GM21367 (cell line): Measurements from ENCODE around the gene GRPEL2.

Source experiments
- ATAC-seq: cut with Tn5 transposase; IDR thresholded peaks from one replicate; pipeline ENCODE4 v1.9.1; 2021; ENCODE audit not compliant: unreplicated experiment

GRPEL2 gene

GRCh38 chr5:149355688-149356087 is 10.4 kb downstream of the GRPEL2 start:
- no peak for ATAC-seq

DNA sequence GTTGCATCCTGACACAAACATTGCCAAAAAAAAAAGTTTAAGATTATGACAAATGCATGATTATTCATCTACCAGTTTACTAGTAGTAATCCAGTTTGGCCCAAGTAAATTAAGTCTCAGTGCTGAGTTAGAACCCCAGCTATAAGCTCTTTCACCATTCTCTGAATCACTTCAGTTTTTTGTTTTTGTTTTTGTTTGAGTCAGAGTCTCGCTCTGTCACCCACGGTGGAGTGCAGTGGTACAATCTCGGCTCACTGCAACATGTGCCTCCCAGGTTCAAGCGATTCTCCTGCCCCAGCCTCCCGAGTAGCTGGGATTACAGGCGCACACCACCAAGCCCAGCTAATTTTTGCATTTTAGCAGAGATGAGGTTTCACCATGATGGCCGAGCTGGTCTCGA is 11.1 kb downstream of the GRPEL2 start:
- no peak for ATAC-seq

DNA sequence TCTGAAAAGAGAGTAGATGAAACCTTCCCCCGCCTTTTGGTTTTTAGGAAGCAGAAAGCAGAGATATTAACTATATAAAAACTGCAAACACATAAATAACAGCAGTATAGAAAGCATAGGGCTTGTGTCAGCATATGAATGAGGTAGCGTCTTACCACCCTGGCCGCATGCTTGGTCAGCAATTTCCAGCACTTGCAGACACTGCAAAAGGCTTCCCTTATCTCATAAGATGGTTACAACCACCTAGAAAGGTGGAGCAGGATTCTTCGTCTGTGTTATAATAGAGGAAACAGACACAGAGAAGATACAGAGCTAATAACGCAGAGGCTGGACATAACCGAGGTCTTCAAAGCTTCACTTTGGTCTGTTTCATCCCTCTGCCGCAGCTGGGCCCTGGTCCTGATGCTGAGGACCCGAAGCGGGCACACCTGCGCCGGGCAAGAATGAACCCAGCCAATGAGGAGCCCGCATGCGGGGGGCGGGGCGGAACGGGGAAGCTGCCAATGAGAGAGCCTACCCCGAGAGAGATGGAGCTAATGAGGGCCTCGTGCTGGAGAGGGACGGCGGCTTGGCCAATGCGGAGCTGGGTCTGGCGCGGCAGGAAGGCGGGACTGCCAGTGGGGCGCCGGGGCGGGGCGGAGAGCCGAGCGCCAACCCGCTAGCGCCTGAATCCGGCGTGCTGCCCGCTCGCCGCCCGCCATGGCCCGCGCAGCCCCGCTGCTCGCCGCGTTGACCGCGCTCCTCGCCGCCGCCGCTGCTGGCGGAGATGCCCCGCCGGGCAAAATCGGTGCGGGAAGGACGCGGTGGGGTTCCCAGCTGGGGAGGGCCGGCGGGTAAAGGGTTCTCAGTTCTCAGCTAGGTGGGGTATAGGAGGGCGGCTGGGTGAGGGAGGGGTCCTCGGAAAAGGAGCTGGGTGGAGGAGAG is 12.3 kb downstream of the GRPEL2 start, which contains the start of gene PCYOX1L:
PCYOX1L (plus strand) TSS at position 677 of the 924 bp plus-strand sequence; CDS start at position 700, 23 bp downstream.
- peak; percentile 99 for ATAC-seq

DNA sequence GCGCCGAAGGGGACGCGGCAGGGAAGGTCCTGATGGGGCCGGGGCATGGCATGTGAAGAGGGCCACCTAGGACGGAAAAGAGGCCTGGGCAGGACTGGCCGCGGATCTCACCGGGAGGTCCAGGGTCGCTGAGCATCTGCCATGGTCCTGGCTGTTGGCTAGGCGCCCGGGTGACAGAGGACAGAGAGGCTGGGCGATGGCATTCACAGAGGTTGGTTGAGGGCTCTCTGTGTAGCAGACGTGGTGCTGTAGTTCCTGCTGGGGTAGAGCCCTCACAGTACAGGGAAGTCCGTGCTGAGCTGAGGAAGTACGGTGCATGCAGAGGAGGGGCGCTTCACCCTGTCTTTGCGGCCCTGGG is 13.0 kb downstream of the GRPEL2 start:
- peak; percentile 4 for ATAC-seq

DNA sequence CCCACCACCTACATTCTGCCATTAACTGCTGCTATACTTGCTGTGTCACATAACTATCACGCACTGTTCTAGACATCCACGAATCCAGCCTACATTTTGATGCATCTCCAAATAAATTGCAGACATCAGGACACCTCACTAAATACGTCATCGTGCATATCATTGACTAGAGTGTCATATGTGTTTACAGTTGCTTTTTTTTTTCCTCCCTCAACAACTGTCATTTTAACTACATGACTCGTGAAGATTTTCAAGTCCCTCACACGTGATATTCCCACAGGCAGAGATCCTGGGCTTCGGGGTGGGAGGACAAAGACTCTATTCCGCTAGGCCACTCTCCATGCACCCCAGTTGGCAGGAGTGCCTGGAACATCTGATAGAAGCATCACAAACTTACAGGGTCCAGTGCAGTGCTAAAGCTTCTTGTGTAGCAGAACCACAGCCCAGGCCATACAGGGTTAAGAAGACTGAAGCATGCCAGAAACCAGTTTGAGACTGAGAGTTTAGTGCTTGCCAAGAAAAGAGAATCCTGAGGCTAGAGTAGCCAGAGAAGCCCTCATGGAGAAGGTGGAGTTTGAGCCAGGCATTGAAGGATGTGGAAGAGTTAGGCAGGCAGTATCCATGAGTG is 13.7 kb downstream of the GRPEL2 start:
- no peak for ATAC-seq

GRCh38 chr5:149360272-149360671 is 15.0 kb downstream of the GRPEL2 start:
- no peak for ATAC-seq

DNA sequence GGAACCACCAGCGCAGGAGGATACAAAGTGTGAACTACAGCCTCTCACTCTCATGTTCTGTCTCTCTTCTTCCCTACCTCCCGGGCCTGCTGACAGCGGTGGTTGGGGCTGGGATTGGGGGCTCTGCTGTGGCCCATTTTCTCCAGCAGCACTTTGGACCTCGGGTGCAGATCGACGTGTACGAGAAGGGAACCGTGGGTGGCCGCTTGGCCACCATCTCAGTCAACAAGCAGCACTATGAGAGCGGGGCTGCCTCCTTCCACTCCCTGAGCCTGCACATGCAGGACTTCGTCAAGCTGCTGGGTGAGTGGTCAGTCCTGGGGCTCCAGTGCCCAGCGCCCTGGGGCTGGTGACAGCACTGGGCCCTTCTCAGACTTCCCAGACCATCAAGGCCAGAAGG is 17.2 kb downstream of the GRPEL2 start:
- ATAC-seq, result no peak

GRCh38 chr5:149363358-149363757 is 18.1 kb downstream of the GRPEL2 start:
- no peak for ATAC-seq

DNA sequence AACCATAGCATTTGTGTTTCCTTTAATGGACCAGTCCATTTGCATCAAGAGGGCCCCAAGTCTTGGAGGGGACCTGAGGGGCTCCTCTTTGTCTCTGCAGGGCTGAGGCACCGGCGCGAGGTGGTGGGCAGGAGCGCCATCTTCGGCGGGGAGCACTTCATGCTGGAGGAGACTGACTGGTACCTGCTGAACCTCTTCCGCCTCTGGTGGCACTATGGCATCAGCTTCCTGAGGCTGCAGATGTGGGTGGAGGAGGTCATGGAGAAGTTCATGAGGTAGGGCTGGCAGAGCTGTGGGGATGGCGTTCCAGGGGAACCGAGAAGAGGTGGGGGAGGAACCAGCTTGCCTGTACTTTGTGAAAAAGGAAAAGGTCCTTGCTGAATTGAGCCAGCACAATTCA is 18.6 kb downstream of the GRPEL2 start:
- ATAC-seq, result no peak

DNA sequence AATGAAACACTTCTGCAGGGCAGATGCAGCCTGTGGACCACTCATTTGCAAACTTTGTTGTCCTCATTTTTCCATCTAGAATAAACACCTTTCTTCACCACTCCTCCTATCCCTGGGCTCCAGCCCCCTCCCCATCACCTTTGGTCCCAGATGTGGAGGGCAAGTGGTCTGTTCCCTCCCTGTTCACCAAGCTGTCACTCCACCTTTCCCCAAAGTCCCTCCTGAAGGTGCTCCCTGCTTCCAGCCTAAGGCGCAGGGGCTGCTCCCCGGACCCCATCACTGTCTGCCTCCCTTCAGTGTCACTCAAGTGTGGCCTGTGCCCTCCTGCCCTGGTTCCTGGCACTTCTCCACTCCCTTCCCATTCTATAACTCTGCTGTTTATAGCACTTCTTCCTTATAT is 19.4 kb downstream of the GRPEL2 start:
- no peak for ATAC-seq

- ATAC-seq, result no peak
Measured at GRCh38 chr5:149365418-149365817, 20.1 kb downstream of the GRPEL2 start.

GRCh38 chr5:149366169-149366729 is 20.9 kb downstream of the GRPEL2 start:
- ATAC-seq, result no peak

- peak; percentile 59 for ATAC-seq
Measured at GRCh38 chr5:149367249-149367971, 22.1 kb downstream of the GRPEL2 start.

DNA sequence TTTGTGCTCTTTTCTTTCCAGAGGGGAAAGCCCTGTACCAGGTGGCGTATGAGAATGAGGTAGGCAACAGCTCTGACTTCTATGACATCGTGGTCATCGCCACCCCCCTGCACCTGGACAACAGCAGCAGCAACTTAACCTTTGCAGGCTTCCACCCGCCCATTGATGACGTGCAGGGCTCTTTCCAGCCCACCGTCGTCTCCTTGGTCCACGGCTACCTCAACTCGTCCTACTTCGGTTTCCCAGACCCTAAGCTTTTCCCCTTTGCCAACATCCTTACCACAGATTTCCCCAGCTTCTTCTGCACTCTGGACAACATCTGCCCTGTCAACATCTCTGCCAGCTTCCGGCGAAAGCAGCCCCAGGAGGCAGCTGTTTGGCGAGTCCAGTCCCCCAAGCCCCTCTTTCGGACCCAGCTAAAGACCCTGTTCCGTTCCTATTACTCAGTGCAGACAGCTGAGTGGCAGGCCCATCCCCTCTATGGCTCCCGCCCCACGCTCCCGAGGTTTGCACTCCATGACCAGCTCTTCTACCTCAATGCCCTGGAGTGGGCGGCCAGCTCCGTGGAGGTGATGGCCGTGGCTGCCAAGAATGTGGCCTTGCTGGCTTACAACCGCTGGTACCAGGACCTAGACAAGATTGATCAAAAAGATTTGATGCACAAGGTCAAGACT is 22.8 kb downstream of the GRPEL2 start:
- ATAC-seq, result no peak

DNA sequence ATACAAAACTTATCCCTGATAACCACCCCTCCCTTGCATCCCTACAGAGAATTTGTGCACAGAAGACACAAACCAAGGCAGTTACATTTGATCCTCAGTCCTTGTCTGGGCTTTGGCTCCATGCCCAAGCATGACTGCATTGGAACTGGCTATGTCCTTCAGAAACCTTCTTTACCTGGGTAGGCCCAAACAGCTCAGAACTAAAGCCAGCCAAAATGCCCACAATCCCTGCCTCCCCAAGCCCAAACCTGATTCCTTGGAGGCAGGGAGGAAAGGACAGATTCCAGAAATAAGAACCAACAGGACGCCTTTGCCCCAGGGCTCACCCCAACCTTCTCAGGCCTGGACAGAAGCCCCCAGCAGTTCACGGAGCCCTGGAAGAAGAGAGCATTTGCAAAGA is 25.6 kb downstream of the GRPEL2 start:
- ATAC-seq, result no peak

GRCh38 chr5:149371296-149371962 is 26.1 kb downstream of the GRPEL2 start:
- ATAC-seq, result peak; percentile 92

DNA sequence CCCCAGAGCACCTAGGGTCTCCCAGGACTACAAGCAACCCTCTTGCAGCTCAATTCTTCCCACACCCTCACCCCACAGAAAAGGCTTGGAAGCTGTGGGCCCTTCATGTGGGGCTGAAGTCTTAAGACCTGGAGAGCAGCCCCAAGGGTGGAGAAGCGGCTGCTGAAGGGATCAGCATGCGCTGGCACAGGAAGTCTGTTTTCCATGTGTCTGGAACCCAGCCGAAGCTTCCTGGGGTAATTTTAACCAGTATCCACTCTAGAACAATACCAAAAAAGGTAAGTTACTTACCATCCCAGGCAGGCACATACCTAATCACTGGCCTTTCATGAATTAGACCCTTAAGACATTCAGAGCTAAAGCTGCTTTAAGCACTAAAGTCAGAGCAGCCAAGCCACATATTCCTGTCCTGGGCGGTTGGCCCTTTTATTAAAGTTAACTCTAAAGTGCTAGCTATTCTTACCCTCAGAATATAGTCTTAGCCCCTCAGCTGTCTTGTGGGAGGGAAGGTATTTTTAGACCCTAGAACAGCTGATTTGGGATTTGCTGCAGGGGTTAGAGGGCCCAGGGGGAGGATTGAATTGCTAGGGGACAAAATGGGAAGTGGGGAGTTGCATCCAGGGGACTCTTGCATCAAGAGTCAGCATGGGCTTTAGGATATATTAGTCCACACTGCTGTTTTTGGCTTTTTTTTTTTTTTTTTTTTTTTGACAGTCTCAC is 26.9 kb downstream of the GRPEL2 start:
- no peak for ATAC-seq

DNA sequence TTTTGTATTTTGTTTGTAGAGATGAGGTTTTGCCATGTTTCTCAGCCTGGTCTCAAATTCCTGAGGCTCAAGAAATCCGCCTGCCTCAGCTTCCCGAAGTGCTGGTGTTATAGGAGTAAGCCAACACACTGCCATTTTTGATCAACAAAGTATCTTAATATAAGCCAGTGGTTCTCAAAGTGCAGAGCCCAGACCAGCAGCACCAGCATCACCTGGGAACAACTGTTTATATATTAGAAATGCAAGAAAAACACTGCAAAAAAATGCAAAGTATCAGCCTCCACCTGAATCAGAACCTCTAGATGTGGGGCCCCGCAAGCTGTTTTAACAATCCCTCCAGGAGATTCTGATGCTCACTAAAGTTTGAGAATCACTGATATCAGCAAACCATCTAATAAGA is 27.6 kb downstream of the GRPEL2 start:
- ATAC-seq, result no peak

GRCh38 chr5:149374303-149374702 is 29.0 kb downstream of the GRPEL2 start:
- ATAC-seq, result no peak

DNA sequence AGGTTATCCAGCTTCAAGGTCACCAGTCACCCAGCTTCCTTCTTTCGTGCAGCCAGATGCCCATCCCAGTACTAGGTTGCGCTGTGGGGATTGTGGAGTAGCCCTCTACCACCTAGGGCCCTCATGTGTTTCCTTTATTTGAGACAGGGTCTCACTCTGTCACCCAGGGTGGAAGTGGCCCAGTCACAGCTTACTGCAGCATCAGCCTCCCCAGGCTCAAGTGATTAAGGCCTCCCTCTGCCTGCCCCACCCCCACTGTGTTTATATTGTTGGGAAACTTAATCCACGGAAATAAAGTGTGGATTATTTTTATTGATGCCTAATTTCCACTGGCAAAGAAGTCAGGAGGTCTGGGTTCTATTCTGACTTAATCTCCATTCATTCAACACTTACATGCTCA is 29.5 kb downstream of the GRPEL2 start:
- ATAC-seq, result no peak
